Raji (cell line): Measurements from ENCODE around the gene XRCC1.

Source experiments
- POLR2A ChIP-seq: IDR thresholded peaks from 2 replicates; pipeline ENCODE4 v1.6.1; 2011; ENCODE audit warnings: low read depth, low read length, control low read depth; ENCODE audit not compliant: insufficient read depth

The XRCC1 gene

GRCh38 chr19:43541920-43542650, 33.2 kb downstream of the XRCC1 start:
- TF ChIP-seq POLR2A, result no peak

GRCh38 chr19:43540381-43540780, 34.9 kb downstream of the XRCC1 start:
- TF ChIP-seq POLR2A, result no peak

GRCh38 chr19:43538922-43539321, 36.4 kb downstream of the XRCC1 start:
- no peak for TF ChIP-seq POLR2A

GRCh38 chr19:43534816-43535761, 40.2 kb downstream of the XRCC1 start:
- no peak for TF ChIP-seq POLR2A

DNA sequence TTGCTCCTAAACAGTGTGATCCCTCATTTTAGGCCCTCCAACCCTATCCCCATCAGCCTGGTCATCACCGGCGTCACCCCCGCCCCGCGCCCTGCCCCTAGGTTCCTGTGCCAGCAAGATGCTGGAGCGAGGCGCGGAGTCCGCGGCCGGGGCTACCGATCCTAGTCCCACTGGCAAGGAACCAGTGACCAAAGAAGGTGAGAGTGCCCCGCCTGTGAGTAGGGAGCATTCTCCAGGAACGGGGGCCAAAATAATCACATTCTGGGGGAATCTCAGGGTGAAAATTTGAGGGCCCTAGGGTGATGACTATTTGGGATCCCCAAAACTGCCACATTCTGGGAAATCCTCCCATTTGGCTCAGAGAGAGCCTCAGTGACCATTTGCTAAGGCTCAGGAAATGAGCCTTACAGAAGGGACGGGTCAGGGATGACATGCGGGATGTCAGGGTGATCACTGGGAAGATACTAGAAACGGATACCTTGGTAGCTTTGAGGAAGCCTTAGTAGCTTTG, 41.0 kb downstream of the XRCC1 start:
- TF ChIP-seq POLR2A, result no peak

- TF ChIP-seq POLR2A, result peak; percentile 30; the same call in 1 of the 2 replicates
Observed at GRCh38 chr19:43533546-43534304, 41.6 kb downstream of the XRCC1 start.

DNA sequence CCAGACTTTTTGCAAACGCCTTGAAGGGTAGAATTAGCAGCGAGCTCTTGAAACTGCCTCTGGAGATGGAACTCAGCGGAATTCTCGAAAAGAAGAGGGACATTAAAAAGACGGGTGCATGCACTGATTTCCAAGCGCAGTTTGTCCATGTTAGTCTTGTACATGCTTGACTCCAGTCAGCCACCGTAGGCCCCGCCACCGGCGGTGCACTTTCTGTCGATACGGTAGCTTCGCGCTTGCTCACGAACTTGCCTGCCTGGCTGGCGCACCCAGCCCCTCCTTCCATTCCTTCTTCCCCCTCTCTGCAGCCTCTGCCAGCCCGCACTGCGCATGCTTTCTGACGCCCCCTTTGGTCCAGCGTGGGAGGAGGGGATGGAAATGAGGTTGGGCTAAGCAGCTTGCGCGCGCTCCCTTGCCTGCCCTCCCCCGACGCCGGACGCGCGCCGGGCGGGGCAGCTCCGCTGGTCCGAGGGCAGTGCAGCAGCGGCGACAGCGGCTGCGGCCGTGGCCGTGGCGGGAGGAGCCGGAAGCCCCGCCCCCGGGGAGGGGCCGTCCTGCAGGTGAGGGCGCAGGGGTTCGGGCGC, 42.3 kb downstream of the XRCC1 start, which contains the start of gene ZNF575:
Gene ZNF575, plus strand, starts transcription at position 227 of the 584 bp plus-strand sequence. CDS start 1,235 bp downstream, outside the sequence.
- TF ChIP-seq POLR2A, result peak; percentile 76

DNA sequence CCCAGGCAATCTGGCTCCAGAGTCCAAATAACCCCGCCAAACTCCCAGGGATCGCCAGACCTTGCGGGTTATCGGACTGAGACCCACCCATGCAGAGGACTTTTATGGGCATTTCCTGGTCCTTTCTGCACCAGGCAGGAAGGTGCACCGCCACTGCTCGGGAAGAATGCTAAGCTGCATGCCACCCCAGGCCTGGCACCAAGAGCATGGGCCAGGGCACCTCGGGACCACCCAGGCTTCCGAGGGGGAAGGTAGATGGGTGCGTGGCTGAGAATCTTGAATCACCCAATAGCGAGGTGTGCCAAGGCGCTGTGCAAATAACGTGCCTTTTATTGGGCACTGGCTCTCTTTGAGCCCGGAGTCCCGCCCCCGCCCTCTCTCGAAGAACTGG, 42.8 kb downstream of the XRCC1 start:
- peak; percentile 44 for TF ChIP-seq POLR2A

DNA sequence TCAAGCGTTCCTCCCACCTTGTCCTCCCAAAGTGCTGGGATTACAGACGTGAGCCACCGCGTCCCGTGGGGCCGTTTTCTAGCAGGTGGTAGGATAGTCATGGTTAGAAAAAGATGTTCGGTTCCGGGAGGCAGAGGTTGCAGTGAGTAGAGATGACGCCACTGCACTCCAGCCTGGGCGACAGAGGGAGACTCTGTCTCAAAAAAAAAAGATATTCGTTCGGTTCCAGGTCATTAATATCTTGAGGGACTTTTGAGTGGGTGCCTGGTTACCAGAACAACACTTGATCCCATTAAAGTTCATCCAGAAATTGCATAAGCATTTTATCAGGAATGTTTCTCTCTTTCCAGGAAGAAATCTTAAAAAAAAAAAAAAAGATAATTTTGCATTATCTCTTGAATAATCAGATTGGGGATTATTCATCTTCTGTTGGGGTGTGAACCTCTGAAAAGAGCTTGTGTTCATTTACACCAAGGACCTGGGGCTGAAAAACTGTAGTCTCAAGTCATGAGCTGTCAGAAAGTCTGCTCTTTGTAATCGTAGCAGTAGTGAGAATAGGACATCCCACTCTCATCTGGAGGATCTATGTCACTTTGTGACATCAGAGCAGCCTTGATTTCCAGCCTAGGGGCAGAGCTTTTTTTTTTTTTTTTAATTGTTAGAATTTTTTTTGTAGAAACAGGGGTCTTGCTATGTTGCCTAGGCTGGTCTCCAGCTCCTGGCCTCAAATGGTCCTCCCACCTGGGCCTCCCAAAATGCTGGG, 47.3 kb downstream of the XRCC1 start:
- TF ChIP-seq POLR2A, result no peak

- peak; percentile 80 for TF ChIP-seq POLR2A
Observed at GRCh38 chr19:43526884-43527859, 48.2 kb downstream of the XRCC1 start, which contains the start of gene ETHE1. TSS of gene ETHE1 (minus strand) at chr19:43527201. CDS start at chr19:43527177, 24 bp downstream.

GRCh38 chr19:43525836-43526771, 49.2 kb downstream of the XRCC1 start:
- TF ChIP-seq POLR2A, result no peak
